Measurements from ENCODE around the gene ARMC9. TPM values are rescaled to one million over a fixed set of nuclear protein-coding genes. Genes with fewer than 3 reads are reported as not detected.

The ARMC9 gene
- total and polyA plus RNA-seq, 8 donors, result 4.5 to 114 (median 11.0) TPM

GRCh38 chr2:231188506-231189170 lies 9.8 kb upstream of the ARMC9 start:
- H3K9me3 ChIP-seq, result no peaks in the 10 kb centered on the region
- H3K4me1 ChIP-seq, result peaks cover 22 to 52% (median 36%) of the 10 kb centered on the region in 4 donors
- peak in 1 of 2 donors; percentile 17 for DNase-seq
- no peak overlapping the region for H3K4me3 ChIP-seq
- peak overlapping the region in 4 of 5 donors; percentile 87 to 94 (median 90) for H3K27ac ChIP-seq
- intact Hi-C loops (cut with DNase I; ENCODE audit: low total_unique reads), result no loop called here
- no peaks in the 10 kb centered on the region for H3K36me3 ChIP-seq
- WGBS, 5 donors, result 88 to 96% (median 93%) methylated on average over 6 of the region's 6 CpGs
- H3K27me3 ChIP-seq, result peaks cover 0 to 5% (median 0%) of the 10 kb centered on the region in 3 donors
- no peak for TF ChIP-seq POLR2A (IDR thresholded peaks at IDR 0.05)
- TF ChIP-seq CTCF (IDR thresholded peaks at IDR 0.05), result no peak
- TF ChIP-seq POLR2AphosphoS5 (IDR thresholded peaks at IDR 0.05), result no peak

GRCh38 chr2:231189171-231189530 lies 9.3 kb upstream of the ARMC9 start:
- 95 to 99% (median 97%) methylated on average over 8 of the region's 8 CpGs for WGBS, 5 donors
- peaks cover 0 to 5% (median 0%) of the 10 kb centered on the region in 3 donors for H3K27me3 ChIP-seq
- peaks cover 22 to 52% (median 36%) of the 10 kb centered on the region in 4 donors for H3K4me1 ChIP-seq
- no peaks in the 10 kb centered on the region for H3K9me3 ChIP-seq
- peak overlapping the region in 4 of 5 donors; percentile 87 to 94 (median 90) for H3K27ac ChIP-seq
- no peaks in the 10 kb centered on the region for H3K36me3 ChIP-seq
- no peak for TF ChIP-seq EP300 (IDR thresholded peaks at IDR 0.05)
- TF ChIP-seq POLR2A (IDR thresholded peaks at IDR 0.05), result no peak
- no peak for TF ChIP-seq POLR2AphosphoS5 (IDR thresholded peaks at IDR 0.05)
- TF ChIP-seq CTCF (IDR thresholded peaks at IDR 0.05), result no peak
- intact Hi-C loops (cut with DNase I; ENCODE audit: low total_unique reads), result no loop called here
- DNase-seq, result peak in 1 of 2 donors; percentile 21
- H3K4me3 ChIP-seq, result no peak overlapping the region

- WGBS, 5 donors, result 38 to 60% (median 48%) methylated on average over 22 of the region's 22 CpGs
- Histone ChIP-seq H3K9me3 (no peaks in the 10 kb centered on the region), H3K27me3 (peaks cover 0 to 5% (median 0%) of the 10 kb centered on the region in 3 donors), H3K27ac (peak overlapping the region; percentile 81 to 94 (median 87)), H3K4me1 (peaks cover 22 to 52% (median 36%) of the 10 kb centered on the region in 4 donors), H3K36me3 (no peaks in the 10 kb centered on the region), H3K4me3 (peak overlapping the region; percentile 34 to 44 (median 38))
- peak; percentile 52 to 58 for DNase-seq
- TF ChIP-seq CTCF (IDR thresholded peaks at IDR 0.05) (no peak), POLR2AphosphoS5 (IDR thresholded peaks at IDR 0.05) (peak in 1 of 3 donors; percentile 46)
- intact Hi-C loops (cut with DNase I; ENCODE audit: low total_unique reads), result loop anchor here (10.0 kb wide), 1 partner anchor 85 kb away; no protein-coding TSS in a partner anchor
These were observed 8.6 kb upstream of the ARMC9 start for GRCh38 chr2:231189571-231190495.

- Histone ChIP-seq H3K9me3 (no peaks in the 10 kb centered on the region), H3K4me3 (peak overlapping the region; percentile 34 to 44 (median 38)), H3K4me1 (peaks cover 16 to 44% (median 33%) of the 10 kb centered on the region in 4 donors), H3K27me3 (peaks cover 0 to 5% (median 0%) of the 10 kb centered on the region in 3 donors), H3K36me3 (no peaks in the 10 kb centered on the region), H3K27ac (peak overlapping the region; percentile 81 to 94 (median 87))
- TF ChIP-seq CTCF (IDR thresholded peaks at IDR 0.05) (peak in 1 of 7 experiments; percentile 5), POLR2A (IDR thresholded peaks at IDR 0.05) (no peak), EP300 (IDR thresholded peaks at IDR 0.05) (peak; percentile 33), POLR2AphosphoS5 (IDR thresholded peaks at IDR 0.05) (peak in 1 of 3 donors; percentile 51)
- DNase-seq, result peak; percentile 60 to 83
- 6 to 20% (median 12%) methylated on average over 27 to 42 of the region's 42 CpGs for WGBS, 5 donors
- intact Hi-C loops (cut with DNase I; ENCODE audit: low total_unique reads), result loop anchor here (10.0 kb wide), 1 partner anchor 86 kb away; no protein-coding TSS in a partner anchor
These were observed 7.8 kb upstream of the ARMC9 start for GRCh38 chr2:231190531-231191197.
